HCT116 (cell line): ENCODE data around the gene FASN. TPM values are rescaled to one million over a fixed set of nuclear protein-coding genes. Genes with fewer than 3 reads are reported as not detected.

Experiments
- ATAC-seq: fragments of 200-7000 bp; cut with Tn5 transposase; 2 replicates; pipeline ENCODE4 v1.9.1; 2020; ENCODE audit warnings: mild to moderate bottlenecking, moderate library complexity
- BruUV-seq: library from RNA; stranded (reverse); fragments of 400-500 nt; replicated peaks from 2 replicates; lab custom pipeline; 2021; lab: Mats Ljungman, UMichigan
- CTCF ChIA-PET: fragments of 300-600 bp; sonication (Branson Sonifier 250); formaldehyde crosslinking; loops from one replicate; lab custom pipeline; 2021; ENCODE audit warnings: antibody characterized with exemption; lab: Charles Lee
- POLR2A ChIA-PET: fragments of 300-600, 350-600 bp; sonication (Branson Sonifier 250); formaldehyde crosslinking; loops from one replicate; lab custom pipeline; 2021; ENCODE audit warnings: antibody characterized with exemption; lab: Charles Lee
- RAD21 ChIA-PET, 2 experiments: fragments of 300-600 bp; sonication (Branson Sonifier 250); formaldehyde crosslinking; loops; one replicate each; lab custom pipeline; 2023; ENCODE audit warnings: low total read pairs in 2 of 2; ENCODE audit not compliant: uncharacterized antibody in 2 of 2, unreplicated experiment in 2 of 2, low non-redundant PET in 1 of 2; lab: Charles Lee
- DNase-seq: peaks from one replicate; pipeline ENCODE4 v3.0.0-alpha.2; 2010; ENCODE audit warnings: low read depth, low spot score
- H2AFZ ChIP-seq: fragments of 200-600 bp; shearing (Covaris generic), sonication (generic); 2 replicates; pipeline ENCODE4 v1.6.1; 2017; ENCODE audit warnings: low read depth, mixed run types, mixed read lengths, antibody characterized with exemption, low read length; ENCODE audit not compliant: poor library complexity, severe bottlenecking
- H3K27ac ChIP-seq: 2 replicates; pipeline ENCODE4 v1.5.1; 2012; ENCODE audit warnings: low read depth, low read length
- H3K27me3 ChIP-seq: fragments of 200-600 bp; sonication (generic); 2 replicates; pipeline ENCODE4 v1.6.1; 2016; ENCODE audit warnings: mixed run types, low read length, mixed read lengths; ENCODE audit not compliant: insufficient read depth
- H3K36me3 ChIP-seq, 2 experiments: fragments of 200-500 bp in 1 of 2; fragments of 200-600 bp in 1 of 2; sonication (Bioruptor generic) in 1 of 2; sonication (generic) in 1 of 2; 2 replicates each; pipeline versions ENCODE4 v1.5.1 to v1.6.1; 2014 to 2016; ENCODE audit warnings: low read length in 2 of 2, inconsistent platforms in 1 of 2, mixed read lengths in 1 of 2, mixed run types in 1 of 2; ENCODE audit not compliant: insufficient read depth in 2 of 2, control insufficient read depth in 1 of 2
- H3K4me1 ChIP-seq, 2 experiments: fragments of 200-600 bp in 1 of 2; sonication (generic) in 1 of 2; 2 replicates each; pipeline versions ENCODE4 v1.5.1 to v1.6.1; 2012 to 2017; ENCODE audit warnings: low read length in 2 of 2, inconsistent platforms in 1 of 2, mild to moderate bottlenecking in 1 of 2, mixed read lengths in 1 of 2, mixed run types in 1 of 2, moderate library complexity in 1 of 2; ENCODE audit not compliant: insufficient read depth in 2 of 2, control insufficient read depth in 1 of 2
- H3K4me2 ChIP-seq: fragments of 200-600 bp; sonication (generic); 2 replicates; pipeline ENCODE4 v1.6.1; 2017; ENCODE audit warnings: mixed run types, low read length, mixed read lengths
- H3K4me3 ChIP-seq, 2 experiments: fragments of 200-600 bp in 1 of 2; sonication (generic) in 1 of 2; replicated peaks in 1 of 2; 2 replicates each; pipeline ENCODE4 v1.5.1; 2011 to 2016; ENCODE audit warnings: low read length in 2 of 2, control low read depth in 1 of 2, low read depth in 1 of 2, mild to moderate bottlenecking in 1 of 2, mixed read lengths in 1 of 2, mixed run types in 1 of 2
- H3K79me2 ChIP-seq: fragments of 200-600 bp; sonication (generic); 2 replicates; pipeline ENCODE4 v1.6.1; 2017; ENCODE audit warnings: mild to moderate bottlenecking, mixed run types, low read length, moderate library complexity, mixed read lengths; ENCODE audit not compliant: insufficient read depth
- H3K9ac ChIP-seq: fragments of 200-600 bp; sonication (generic); 2 replicates; pipeline ENCODE4 v1.6.1; 2016; ENCODE audit warnings: low read length, mixed read lengths
- H3K9me2 ChIP-seq: fragments of 200-600 bp; sonication (generic), shearing (Covaris generic); 2 replicates; pipeline ENCODE4 v1.6.1; 2017; ENCODE audit warnings: mixed run types, mild to moderate bottlenecking, moderate library complexity; ENCODE audit not compliant: insufficient read depth
- H3K9me3 ChIP-seq, 2 experiments: fragments of 200-500 bp in 1 of 2; fragments of 200-600 bp in 1 of 2; sonication (Bioruptor generic) in 1 of 2; sonication (generic) in 1 of 2; 2 replicates each; pipeline ENCODE4 v1.6.1; 2014 to 2017; ENCODE audit warnings: low read length in 2 of 2, mixed read lengths in 2 of 2, inconsistent platforms in 1 of 2, low read depth in 1 of 2, mild to moderate bottlenecking in 1 of 2, mixed run types in 1 of 2, moderate library complexity in 1 of 2; ENCODE audit not compliant: control insufficient read depth in 1 of 2, insufficient read depth in 1 of 2
- H4K20me1 ChIP-seq: fragments of 200-600 bp; sonication (generic), shearing (Covaris generic); 2 replicates; pipeline ENCODE4 v1.6.1; 2017; ENCODE audit warnings: mixed run types, mild to moderate bottlenecking, moderate library complexity; ENCODE audit not compliant: insufficient read depth
- EZH2phosphoT487 ChIP-seq: fragments of 200-600 bp; IDR thresholded peaks from 2 replicates; pipeline ENCODE4 v1.6.1; 2018; ENCODE audit warnings: antibody characterized with exemption, borderline replicate concordance
- FOSL1 ChIP-seq: IDR thresholded peaks from 2 replicates; pipeline ENCODE4 v1.6.1; 2012; ENCODE audit warnings: low read depth
- POLR2AphosphoS5 ChIP-seq: IDR thresholded peaks from 2 replicates; pipeline ENCODE4 v1.6.1; 2011; ENCODE audit warnings: mild to moderate bottlenecking, low read depth, low read length, moderate library complexity
- SIN3A ChIP-seq: IDR thresholded peaks from 2 replicates; pipeline ENCODE4 v1.6.1; 2012; ENCODE audit warnings: low read depth
- TCF7L2 ChIP-seq: IDR thresholded peaks from 2 replicates; pipeline ENCODE4 v1.7.0; 2011; ENCODE audit warnings: borderline replicate concordance, inconsistent platforms; ENCODE audit not compliant: insufficient read depth, insufficient read length; ENCODE audit errors: extremely low read depth
- ZFX ChIP-seq: fragments of 450-650 bp; IDR thresholded peaks from 2 replicates; pipeline ENCODE4 v1.6.1; 2017
- ZNF274 ChIP-seq: fragments of 200-500 bp; sonication (Bioruptor generic); IDR thresholded peaks from 2 replicates; pipeline ENCODE4 v1.6.1; 2014; ENCODE audit warnings: mild to moderate bottlenecking, low read depth, low read length, inconsistent platforms
- intact Hi-C: fragments of 100-400 bp; cut with micrococcal nuclease; formaldehyde crosslinking; loops from 2 replicates; pipeline ENCODE4 v1.10.0; 2022
- total RNA-seq: library from RNA; stranded (reverse); gene quantifications from one replicate; pipeline ENCODE4 v1.2.1, GENCODE V29; 2021; ENCODE audit not compliant: unreplicated experiment
- TF ChIP-seq, protein P1 (sequence below): IDR thresholded peaks from 2 replicates; pipeline ENCODE4 v1.6.1; 2012; ENCODE audit warnings: low read depth

FASN gene
- total RNA-seq, 1 experiment from 2014 or later: 754 TPM

- H2AFZ ChIP-seq: no peak overlapping the region
- no peaks in the 10 kb centered on the region for H3K9me2 ChIP-seq
- intact Hi-C loops: no loop called here
- ATAC-seq (no peak), DNase-seq (no peak)
- RAD21 ChIA-PET: interaction anchor here in 1 of 2 experiments (0.6 to 0.9 kb wide), 2 partner anchors 69 to 322 kb away, joined by 3 read pairs; no protein-coding TSS in a partner anchor
- TF ChIP-seq ZNF274: no peak
- TF ChIP-seq, protein P1, sequence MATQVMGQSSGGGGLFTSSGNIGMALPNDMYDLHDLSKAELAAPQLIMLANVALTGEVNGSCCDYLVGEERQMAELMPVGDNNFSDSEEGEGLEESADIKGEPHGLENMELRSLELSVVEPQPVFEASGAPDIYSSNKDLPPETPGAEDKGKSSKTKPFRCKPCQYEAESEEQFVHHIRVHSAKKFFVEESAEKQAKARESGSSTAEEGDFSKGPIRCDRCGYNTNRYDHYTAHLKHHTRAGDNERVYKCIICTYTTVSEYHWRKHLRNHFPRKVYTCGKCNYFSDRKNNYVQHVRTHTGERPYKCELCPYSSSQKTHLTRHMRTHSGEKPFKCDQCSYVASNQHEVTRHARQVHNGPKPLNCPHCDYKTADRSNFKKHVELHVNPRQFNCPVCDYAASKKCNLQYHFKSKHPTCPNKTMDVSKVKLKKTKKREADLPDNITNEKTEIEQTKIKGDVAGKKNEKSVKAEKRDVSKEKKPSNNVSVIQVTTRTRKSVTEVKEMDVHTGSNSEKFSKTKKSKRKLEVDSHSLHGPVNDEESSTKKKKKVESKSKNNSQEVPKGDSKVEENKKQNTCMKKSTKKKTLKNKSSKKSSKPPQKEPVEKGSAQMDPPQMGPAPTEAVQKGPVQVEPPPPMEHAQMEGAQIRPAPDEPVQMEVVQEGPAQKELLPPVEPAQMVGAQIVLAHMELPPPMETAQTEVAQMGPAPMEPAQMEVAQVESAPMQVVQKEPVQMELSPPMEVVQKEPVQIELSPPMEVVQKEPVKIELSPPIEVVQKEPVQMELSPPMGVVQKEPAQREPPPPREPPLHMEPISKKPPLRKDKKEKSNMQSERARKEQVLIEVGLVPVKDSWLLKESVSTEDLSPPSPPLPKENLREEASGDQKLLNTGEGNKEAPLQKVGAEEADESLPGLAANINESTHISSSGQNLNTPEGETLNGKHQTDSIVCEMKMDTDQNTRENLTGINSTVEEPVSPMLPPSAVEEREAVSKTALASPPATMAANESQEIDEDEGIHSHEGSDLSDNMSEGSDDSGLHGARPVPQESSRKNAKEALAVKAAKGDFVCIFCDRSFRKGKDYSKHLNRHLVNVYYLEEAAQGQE: no peak
- TF ChIP-seq EZH2phosphoT487: no peak
- no peak for TF ChIP-seq FOSL1
- TF ChIP-seq POLR2AphosphoS5: no peak
- TF ChIP-seq SIN3A: no peak
- TF ChIP-seq TCF7L2: no peak
- TF ChIP-seq ZFX: no peak
- no peaks in the 10 kb centered on the region; a peak in 1 of 4 replicates for H3K36me3 ChIP-seq
- H4K20me1 ChIP-seq: no peaks in the 10 kb centered on the region
- H3K4me2 ChIP-seq: no peak overlapping the region
- no TSS peak for BruUV-seq
- H3K9ac ChIP-seq: no peak overlapping the region
- peaks cover 15% of the 10 kb centered on the region; the same call in 1 of the 2 replicates for H3K79me2 ChIP-seq
- POLR2A ChIA-PET: interaction anchor here (1.8 kb wide), 1 partner anchor 9 kb away, joined by 4 read pairs; the partner anchor contains the start of gene DCXR
- no peaks in the 10 kb centered on the region for H3K27me3 ChIP-seq
- peaks cover 14 to 39% of the 10 kb centered on the region in 2 experiments; a peak in 3 of 4 replicates for H3K4me1 ChIP-seq
- H3K9me3 ChIP-seq: no peaks in the 10 kb centered on the region
- CTCF ChIA-PET: interaction anchor here (1.2 to 3.0 kb wide), 2 partner anchors 8 to 9 kb away, joined by 5 to 39 read pairs; partner anchors contain the start of genes CENPX, DCXR and LRRC45
- H3K27ac ChIP-seq: peak overlapping the region; percentile 7; the same call in 1 of the 2 replicates
- no peak overlapping the region for H3K4me3 ChIP-seq
Observed at GRCh38 chr17:82028966-82029365, 69.1 kb downstream of the FASN start.

Other genes with a start within 250 kb of the FASN start
- 1,043 TPM for gene P4HB, start 237.7 kb downstream of the FASN start, total RNA-seq
- 554 TPM for gene ARHGDIA, start 226.9 kb downstream of the FASN start, total RNA-seq
- 280 TPM for gene ALYREF, start 206.7 kb downstream of the FASN start, total RNA-seq
- 208 TPM for gene ANAPC11, start 206.5 kb downstream of the FASN start, total RNA-seq
- gene NPB, start 196.0 kb downstream of the FASN start, total RNA-seq: 1.2 TPM
- gene PCYT2, start 186.8 kb downstream of the FASN start, total RNA-seq: 51.5 TPM
- 62.6 TPM for gene SIRT7, start 180.1 kb downstream of the FASN start, total RNA-seq
- gene MAFG, start 170.5 kb downstream of the FASN start, total RNA-seq: 46.8 TPM
- gene PYCR1, start 160.9 kb downstream of the FASN start, total RNA-seq: 396 TPM
- gene MYADML2, start 151.0 kb downstream of the FASN start, total RNA-seq: not detected
- gene NOTUM, start 137.0 kb downstream of the FASN start, total RNA-seq: 12.5 TPM
- 51.0 TPM for gene ASPSCR1, start 120.6 kb downstream of the FASN start, total RNA-seq
- 184 TPM for gene CENPX, start 75.4 kb downstream of the FASN start, total RNA-seq
- 40.1 TPM for gene LRRC45, start 74.9 kb downstream of the FASN start, total RNA-seq
- 120 TPM for gene RAC3, start 66.6 kb downstream of the FASN start, total RNA-seq
- 306 TPM for gene DCXR, start 60.5 kb downstream of the FASN start, total RNA-seq
- 52.0 TPM for gene RFNG, start 46.4 kb downstream of the FASN start, total RNA-seq
- 205 TPM for gene GPS1, start 46.3 kb downstream of the FASN start, total RNA-seq
- gene DUS1L, start 32.4 kb downstream of the FASN start, total RNA-seq: 176 TPM
- gene CCDC57, start 114.6 kb upstream of the FASN start, total RNA-seq: 143 TPM
- gene SLC16A3, start 130.8 kb upstream of the FASN start, total RNA-seq: 445 TPM
- 176 TPM for gene CSNK1D, start 175.5 kb upstream of the FASN start, total RNA-seq
- 0.61 TPM for gene CD7, start 219.4 kb upstream of the FASN start, total RNA-seq
- 6.8 TPM for gene SECTM1, start 235.5 kb upstream of the FASN start, total RNA-seq